HG03135 (cell line): ENCODE results near the gene NR4A1.

Experiments used
- ATAC-seq: cut with Tn5 transposase; IDR thresholded peaks from one replicate; pipeline ENCODE4 v1.9.1; 2021; ENCODE audit warnings: mild to moderate bottlenecking, moderate library complexity; ENCODE audit not compliant: unreplicated experiment

Gene NR4A1

DNA sequence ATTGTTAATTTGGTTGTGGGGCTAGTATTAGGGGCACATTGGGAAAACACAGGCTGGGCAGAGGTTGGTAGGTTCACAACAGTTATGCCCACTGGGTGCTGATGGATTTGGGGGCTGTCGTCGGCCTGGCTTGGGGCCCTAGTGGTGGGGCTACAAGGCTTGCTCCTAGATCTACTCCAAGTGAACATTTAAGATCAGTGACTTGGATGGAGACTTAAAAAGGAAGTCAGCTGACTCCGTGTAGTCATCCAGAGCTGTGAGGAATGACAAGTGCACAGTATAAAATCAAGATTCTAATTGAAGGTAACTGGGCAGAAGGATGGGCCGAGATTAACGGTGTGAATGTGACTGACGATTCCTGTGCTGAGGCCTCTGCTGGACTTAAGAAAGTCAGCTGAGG, 12.8 kb upstream of the NR4A1 start:
- no peak for ATAC-seq

DNA sequence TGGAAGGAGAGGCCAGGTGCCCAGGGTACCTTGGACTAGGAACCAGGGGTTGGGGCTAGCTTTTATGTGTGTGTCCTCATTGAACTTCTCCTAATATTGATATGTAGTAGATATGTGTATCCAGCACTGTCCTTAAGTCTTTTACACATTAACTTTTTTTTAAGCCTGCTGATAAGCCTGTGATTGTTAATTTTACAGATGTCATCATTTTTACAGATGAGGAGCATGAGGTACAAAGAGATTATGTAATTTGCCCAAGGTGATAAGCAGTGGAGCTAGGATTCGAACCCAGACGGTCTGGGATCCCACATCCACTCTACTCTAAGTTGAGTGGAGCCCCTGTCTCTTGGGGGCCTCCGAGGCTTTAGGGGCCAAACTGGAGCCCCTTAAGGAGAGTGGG, 10.2 kb upstream of the NR4A1 start:
- no peak for ATAC-seq

DNA sequence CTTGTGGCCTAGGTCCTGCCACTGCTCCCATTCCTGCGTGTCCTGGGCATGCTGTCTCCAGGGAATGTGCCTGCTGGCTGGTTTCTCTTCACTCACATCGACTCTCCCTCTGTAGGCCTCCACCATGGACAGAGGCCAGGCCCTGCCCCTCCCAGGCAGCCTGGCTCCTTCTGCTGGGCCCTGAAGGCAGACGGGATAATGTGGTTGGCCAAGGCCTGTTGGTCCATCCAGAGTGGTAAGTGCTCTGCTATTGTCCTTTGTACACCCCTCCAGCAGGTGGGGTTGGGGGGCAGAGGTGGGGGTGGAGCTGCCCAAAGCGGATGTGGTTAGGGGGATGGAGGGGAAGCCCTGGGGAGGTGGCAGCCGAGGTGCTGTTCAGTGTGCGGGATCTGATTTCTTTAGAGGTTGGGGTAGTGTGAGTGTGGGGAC, 9.5 kb upstream of the NR4A1 start:
- ATAC-seq = no peak

DNA sequence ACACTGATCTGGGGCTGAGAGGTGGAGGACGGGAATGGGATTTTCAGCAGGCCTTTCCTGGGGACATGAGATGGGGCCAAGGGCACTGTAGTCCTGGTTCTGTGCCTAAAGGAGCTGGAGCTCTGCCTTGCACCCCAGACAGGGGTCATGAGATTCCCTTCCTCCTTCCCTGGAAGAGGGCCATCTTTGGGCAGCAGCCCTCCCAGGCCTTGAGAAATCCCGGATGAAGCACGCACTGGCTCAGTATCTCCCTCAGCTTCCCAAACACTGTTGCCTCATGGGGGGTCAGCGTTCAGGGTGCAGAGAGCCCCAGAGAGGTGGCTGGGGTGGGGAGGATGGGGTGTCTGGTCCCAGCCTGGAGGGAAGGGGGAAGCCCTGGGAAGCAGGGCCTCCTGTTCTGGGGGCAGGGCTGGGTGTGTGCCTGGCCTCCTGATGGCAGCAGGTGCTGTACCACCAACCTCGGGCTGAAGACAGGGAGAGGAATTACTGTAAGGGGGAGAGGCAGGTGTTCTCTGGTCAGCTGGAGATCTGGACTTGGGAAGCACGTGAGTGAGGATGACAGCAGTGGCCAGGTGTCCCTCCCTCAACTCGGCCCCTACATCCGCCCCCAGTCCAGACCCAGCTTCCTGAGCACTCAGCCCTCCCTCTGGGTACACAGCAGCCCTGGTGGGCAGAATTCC, 8.4 kb upstream of the NR4A1 start:
- ATAC-seq = no peak

DNA sequence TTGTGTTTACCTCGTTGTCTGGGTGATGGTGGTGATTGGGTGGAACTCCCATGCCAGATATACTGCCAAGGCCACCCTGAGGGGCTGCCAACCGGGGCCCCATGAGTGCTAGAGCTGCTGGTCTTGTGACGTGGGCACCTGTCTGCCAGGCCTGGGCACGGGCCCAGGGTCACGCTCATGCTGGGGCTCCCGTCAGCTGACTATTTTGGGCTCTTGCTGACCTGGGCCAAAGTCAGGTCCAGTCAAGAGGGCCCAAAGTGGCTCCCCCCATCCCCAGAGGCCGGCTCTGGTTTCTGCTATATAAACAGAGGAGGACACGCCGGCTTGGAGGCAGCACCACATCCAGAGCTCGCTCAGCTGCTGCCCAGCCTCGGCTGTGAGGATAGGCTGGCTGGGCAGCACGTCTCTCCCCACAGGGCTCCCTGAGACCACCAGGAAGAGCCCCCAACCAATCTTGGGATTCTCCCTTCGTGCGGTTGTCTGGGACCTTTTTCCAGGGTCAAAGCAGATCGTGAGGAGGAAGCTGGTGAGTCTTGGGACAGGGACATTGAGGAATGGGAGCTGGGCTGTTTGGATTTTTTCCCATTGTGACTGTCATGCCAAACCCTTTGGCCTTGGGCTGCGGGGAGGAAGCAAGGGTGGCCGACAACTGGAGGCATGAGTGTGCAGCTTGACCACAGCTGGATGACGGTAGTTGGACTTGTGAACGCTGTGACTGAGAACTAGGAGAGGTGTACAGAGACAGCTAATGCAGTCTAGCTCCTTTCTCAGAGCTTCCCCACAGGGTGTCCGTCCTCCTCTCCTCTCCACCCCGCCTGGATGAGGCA, 7.6 kb upstream of the NR4A1 start:
- ATAC-seq = no peak

DNA sequence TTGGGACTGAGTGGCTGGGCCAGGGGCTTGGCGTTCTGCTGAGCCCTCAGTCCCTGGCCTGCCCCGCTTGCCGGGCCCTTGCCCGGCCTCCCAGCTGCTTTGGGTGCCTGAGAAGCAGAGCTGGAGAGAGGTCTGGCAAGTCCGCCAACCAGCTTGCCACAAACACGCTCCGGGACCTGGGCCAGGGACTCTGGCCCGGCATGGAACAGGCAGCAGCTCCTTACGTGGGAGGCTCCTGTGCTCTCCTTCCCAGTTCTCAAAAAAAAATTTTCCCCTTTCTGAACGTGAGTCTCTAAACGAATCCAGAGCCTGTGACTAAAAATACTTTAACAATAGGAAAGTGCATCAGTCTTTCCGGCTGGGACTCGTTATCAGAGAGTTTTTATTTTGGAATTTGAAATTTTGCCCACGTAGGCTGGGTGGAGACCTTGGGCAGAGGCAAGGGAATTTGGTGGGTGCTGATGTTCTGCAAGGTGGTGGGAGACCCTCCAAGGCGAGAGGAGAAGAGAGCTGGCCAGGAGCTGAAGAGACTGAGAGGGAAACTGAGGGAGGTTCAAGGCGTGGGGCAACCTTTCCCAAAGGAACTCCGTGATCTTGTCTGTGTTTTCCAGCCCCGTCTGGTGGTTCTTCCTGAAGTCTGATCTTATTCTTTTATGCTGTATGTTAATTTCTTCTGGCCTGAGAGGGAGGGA, 6.8 kb upstream of the NR4A1 start:
- ATAC-seq = no peak

DNA sequence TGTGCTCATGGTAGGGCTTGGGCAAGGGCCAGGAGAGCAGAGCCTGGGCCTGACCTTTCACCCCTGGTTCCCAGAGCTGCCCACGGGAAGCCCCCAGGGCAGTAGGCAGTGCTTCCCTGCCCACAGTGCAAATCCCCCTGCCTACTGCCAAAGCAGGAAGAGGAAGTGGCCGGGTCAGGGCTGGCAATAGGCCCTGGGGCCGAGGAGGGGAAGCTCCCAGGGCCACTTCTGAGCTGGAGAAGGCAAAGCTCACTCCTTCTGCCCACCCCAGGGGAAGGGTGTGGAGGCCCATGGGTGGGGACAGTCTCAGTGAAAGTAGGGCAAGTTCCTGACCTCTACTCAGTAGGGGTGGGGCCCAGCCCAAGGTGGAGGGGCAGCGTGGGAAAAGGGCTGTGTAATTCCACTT, 5.4 kb upstream of the NR4A1 start:
- no peak for ATAC-seq

DNA sequence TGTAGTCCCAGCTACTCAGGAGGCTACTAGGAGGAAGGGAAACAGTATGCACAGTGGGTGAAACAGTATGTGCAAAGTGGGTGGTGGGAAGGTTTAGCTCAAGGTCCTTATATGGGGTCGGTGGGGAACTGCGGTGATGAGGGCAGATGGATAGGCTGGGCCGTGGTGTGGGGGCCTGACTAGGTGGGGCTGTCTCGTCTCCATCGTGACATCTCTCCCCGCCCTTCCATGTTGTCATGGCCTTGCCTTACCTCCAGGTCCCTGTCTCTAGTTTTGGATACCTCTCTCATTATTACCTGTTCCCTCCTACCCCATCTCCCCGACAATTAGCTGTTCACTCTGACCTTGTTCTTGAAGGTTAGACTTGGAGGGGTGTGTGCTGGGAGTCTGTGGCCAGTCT, 4.4 kb upstream of the NR4A1 start:
- ATAC-seq = no peak

DNA sequence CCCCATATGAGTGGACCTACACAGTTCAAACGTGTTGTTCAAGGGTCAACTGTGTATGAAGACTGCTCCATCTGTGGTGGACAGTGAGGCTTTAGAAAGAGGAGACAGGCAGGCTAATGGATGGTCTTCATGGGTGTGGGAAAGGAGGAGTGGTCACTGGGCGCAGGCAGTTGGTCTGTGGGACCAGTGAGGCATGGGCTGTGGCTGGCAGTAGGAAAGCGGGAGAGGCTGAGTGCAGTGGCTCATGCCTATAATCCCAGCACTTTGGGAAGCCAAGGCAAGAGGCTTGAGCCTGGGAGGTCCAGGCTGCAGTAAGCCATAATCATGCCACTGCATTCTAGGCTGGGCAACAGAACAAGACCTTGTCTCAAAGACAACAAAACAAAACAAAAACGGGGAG, 2.0 kb upstream of the NR4A1 start:
- ATAC-seq = no peak

DNA sequence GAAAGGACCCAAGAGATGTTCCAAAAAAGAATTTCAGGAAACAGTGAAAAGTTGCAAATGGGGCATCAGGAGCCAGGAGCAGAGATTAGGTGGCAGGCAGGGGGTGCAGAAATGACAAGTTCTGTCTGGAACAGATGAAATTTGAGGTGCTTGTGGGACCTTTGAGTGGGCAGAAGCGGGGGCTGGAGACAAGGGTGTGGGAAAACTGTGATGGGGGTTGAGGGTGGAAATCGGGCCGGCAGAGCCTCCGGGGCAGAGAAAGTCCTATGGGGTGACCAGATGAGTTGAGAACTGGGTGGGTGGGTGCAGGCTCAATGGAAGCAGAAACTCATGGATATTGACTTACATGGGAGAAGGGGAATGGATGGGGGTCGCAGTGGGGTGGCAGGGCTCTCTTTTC, 1.6 kb upstream of the NR4A1 start:
- ATAC-seq = no peak

DNA sequence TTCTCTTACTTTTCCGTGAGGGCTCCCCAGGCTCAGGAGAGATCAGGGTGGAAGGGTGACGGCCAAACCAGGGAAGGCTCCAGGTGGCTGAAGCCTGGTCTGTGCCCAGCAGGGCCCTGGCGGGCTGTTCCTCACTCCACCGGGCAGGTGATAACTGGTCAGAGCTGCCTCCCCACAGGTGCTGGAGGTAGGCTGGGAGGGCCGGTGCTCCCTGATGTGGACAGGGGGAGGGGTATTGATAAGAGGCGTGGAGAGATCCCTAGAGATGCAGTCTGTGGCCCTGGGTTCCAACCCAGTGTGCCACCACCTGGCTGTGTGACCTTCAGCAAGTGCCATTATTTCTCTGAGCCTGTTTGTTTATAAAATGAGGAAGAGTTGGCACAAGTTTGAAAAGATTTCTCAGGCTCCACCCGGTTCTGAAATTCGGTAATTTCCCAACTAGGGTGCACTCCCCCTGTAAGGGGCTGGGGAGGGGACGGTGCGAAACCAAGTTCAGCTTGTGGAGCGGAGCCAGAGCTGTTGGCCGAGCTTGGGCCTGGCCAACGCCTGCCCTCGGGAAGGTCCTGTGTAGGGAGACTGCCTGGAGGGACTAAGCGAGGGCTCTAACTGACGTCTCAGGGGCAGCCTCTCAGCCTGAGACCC, 1.0 kb upstream of the NR4A1 start:
- ATAC-seq = no peak

DNA sequence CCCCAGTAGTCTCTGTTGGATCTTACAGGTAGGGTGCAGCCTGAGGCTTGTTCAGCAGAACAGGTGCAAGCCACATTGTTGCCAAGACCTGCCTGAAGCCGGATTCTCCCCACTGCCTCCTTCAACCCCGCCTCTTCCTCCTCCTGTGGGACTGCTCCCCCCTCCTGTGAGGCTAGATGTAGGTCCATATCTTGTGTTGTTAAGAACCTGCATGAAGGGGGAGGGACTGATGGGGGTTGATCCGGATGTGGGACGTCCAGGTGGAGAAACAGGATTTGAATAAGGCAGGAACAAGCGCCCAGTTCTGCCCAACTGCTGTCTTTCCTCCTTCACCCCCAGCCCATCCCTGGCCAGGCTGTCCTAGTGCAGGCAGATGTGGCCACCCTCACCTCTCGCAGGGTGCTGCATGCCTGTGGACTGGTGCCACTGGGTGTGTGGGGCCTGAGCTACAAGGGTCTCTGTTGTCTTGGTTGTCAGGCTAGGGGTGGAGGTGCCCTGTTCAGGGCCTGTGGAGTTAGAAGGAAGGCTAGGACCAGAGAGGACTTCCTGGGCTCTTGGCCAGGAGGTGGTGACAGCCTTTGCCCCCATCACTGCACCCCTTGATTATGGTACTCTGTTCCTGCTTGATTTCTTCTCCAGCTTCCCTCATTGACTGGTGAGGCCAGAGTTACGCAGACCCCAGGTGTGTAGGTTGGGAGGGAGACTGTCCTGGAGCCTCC, 1.4 kb downstream of the NR4A1 start:
- ATAC-seq = no peak

DNA sequence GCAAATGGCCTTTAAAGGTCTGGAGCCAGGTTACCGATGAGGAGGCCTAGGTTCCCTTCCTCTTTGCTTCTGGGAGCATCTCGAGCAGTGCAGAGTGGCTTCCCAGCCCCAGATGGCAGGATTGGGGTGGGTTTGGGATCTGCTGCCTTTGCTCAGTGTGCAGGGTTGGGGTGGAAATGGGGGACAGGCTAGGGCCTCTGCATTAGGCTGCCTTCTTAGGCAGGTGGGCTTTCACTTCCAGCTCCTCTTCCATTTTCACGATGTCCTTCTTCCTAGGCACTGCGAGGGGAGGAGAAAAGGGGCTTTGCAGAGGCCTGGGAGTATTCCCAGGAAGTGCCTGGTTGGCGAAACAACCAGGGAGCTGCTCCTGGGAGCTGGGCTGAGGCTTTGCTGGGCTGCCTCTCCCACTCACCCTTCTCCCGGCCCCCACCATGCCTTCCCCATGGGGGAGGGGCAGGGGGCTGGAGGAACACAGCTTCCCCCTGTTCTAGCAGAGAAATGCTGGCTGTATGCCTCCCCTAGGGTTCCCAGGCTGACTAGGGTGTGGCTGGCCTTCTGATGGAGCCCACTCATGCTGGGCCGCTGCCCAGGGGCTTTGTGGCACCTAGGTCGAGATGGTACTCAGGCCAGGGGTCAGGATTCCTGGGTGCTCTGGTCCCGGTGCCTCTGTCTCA, 2.4 kb downstream of the NR4A1 start:
- ATAC-seq = no peak

DNA sequence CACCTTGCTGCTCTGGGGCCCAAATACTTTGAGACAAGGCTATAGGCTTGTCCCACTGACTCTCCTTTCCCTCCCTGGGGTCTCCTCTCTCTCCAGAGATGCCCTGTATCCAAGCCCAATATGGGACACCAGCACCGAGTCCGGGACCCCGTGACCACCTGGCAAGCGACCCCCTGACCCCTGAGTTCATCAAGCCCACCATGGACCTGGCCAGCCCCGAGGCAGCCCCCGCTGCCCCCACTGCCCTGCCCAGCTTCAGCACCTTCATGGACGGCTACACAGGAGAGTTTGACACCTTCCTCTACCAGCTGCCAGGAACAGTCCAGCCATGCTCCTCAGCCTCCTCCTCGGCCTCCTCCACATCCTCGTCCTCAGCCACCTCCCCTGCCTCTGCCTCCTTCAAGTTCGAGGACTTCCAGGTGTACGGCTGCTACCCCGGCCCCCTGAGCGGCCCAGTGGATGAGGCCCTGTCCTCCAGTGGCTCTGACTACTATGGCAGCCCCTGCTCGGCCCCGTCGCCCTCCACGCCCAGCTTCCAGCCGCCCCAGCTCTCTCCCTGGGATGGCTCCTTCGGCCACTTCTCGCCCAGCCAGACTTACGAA, 3.1 kb downstream of the NR4A1 start:
- no peak for ATAC-seq

DNA sequence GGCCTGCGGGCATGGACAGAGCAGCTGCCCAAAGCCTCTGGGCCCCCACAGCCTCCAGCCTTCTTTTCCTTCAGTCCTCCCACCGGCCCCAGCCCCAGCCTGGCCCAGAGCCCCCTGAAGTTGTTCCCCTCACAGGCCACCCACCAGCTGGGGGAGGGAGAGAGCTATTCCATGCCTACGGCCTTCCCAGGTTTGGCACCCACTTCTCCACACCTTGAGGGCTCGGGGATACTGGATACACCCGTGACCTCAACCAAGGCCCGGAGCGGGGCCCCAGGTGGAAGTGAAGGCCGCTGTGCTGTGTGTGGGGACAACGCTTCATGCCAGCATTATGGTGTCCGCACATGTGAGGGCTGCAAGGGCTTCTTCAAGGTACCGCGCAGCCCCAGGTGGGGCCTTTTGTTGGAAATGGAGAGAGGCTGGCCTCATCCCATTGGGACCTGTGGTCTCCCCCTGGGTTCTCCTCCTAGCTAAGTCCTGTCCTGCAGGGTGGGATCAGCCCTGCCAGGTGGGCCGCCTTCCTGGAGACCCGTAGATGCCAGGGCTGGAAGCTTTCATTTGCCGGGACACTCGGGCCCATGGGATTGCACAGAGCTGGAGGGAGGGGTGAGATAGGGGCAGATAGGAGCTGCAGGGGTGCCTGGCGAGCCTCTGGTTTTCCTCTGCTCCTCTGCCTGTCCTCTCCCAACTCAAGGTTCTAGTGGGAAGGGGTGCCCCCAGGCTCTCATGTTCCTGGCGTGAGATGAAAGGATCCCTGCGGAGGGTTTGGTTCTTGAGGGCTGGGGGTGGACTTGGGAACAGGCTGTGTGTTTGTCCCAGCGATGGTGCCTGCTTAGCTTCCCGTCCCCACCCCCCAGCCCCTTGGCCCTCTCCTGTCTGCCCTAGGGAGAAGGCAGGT, 3.8 kb downstream of the NR4A1 start:
- ATAC-seq = no peak

DNA sequence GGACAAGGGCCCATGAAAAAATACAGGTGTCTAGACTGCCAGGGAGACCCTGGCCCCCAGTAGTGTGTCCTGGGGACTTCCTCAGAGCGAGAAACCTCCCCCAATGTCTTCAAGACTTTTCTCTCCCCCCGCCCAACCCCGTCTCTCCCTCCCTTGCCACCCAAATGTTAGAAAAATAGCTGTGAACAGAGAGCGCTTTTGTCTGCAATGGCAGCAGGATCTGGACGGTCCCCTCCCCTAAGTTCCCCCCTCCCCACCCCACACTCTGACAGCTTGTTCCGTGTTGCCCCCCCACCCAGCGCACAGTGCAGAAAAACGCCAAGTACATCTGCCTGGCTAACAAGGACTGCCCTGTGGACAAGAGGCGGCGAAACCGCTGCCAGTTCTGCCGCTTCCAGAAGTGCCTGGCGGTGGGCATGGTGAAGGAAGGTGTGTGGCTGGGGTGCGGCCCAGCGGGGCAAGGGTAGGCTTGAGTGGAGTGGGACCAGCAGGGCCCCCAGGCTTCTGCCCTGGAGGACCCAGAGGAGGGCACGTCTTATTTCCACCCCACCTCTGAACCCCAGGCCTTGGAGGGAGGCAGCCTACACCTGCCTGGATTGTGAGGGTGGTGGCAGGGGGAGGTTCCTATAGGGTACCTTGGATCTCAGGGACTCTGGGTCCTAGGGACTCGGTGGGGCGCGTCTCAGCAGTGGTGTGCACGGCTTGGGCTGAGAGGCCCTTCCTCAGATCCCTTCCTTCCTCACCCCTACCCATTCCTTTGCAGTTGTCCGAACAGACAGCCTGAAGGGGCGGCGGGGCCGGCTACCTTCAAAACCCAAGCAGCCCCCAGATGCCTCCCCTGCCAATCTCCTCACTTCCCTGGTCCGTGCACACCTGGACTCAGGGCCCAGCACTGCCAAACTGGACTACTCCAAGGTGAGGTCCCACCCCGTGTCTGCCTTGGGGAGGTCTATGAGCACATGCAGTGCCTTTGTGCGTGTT, 4.8 kb downstream of the NR4A1 start:
- no peak for ATAC-seq

DNA sequence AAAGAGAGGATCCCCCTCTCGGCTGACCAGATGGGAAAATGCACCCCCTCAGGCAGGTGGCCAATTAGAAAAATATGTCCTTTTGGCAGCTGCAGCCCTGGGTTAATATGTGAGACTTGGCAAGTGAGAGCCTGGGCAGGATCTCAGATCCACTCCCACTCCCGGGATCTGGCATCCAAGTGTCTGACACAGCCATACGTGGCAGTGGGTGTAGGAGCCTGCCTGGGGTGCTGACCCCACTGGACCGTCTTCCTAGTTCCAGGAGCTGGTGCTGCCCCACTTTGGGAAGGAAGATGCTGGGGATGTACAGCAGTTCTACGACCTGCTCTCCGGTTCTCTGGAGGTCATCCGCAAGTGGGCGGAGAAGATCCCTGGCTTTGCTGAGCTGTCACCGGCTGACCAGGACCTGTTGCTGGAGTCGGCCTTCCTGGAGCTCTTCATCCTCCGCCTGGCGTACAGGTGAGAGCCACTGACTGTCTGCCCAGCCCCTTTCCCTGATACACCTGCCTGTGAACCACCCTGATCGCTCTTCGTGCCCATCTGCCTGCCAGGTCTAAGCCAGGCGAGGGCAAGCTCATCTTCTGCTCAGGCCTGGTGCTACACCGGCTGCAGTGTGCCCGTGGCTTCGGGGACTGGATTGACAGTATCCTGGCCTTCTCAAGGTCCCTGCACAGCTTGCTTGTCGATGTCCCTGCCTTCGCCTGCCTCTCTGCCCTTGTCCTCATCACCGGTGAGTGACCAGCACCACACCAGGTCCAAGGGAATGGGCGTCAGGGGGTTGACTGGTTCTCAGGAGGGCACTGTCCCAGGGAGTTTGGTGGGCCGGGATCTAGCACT, 5.8 kb downstream of the NR4A1 start:
- ATAC-seq = no peak
